GM23248 (cell line): ENCODE measurements around the gene GPR135. TPM values are rescaled to one million over a fixed set of nuclear protein-coding genes. Genes with fewer than 3 reads are reported as not detected.

Experiments
- DNase-seq: peaks from one replicate; pipeline ENCODE4 v3.0.0-alpha.2; 2015
- H2AFZ ChIP-seq: fragments of 200-600 bp; sonication (generic); 2 replicates; pipeline ENCODE4 v1.6.1; 2016; ENCODE audit warnings: antibody characterized with exemption
- H3F3A ChIP-seq: fragments of 200-600 bp; sonication (generic); 2 replicates; pipeline ENCODE4 v1.6.1; 2016; ENCODE audit warnings: mild to moderate bottlenecking, antibody characterized with exemption, mixed run types; ENCODE audit not compliant: insufficient read depth
- H3K27ac ChIP-seq: fragments of 200-600 bp; sonication (generic); 2 replicates; pipeline ENCODE4 v1.5.1; 2016; ENCODE audit warnings: mild to moderate bottlenecking
- H3K27me3 ChIP-seq: fragments of 200-600 bp; sonication (generic); replicated peaks from 2 replicates; pipeline ENCODE4 v1.6.1; 2016; ENCODE audit warnings: mild to moderate bottlenecking; ENCODE audit not compliant: insufficient read depth
- H3K36me3 ChIP-seq: fragments of 200-600 bp; sonication (generic); 2 replicates; pipeline ENCODE4 v1.6.1; 2016; ENCODE audit warnings: low read depth, mild to moderate bottlenecking
- H3K4me1 ChIP-seq: fragments of 200-600 bp; sonication (generic); 2 replicates; pipeline ENCODE4 v1.6.1; 2016; ENCODE audit warnings: mild to moderate bottlenecking; ENCODE audit not compliant: insufficient read depth
- H3K4me2 ChIP-seq: fragments of 200-600 bp; sonication (generic); one replicate; pipeline ENCODE4 v1.6.1; 2016; ENCODE audit warnings: mild to moderate bottlenecking; ENCODE audit not compliant: unreplicated experiment
- H3K4me3 ChIP-seq: fragments of 200-600 bp; sonication (generic); 2 replicates; pipeline ENCODE4 v1.5.1; 2016; ENCODE audit warnings: mild to moderate bottlenecking
- H3K79me2 ChIP-seq: fragments of 200-600 bp; sonication (generic); 2 replicates; pipeline ENCODE4 v1.6.1; 2016; ENCODE audit warnings: mild to moderate bottlenecking; ENCODE audit not compliant: insufficient read depth
- H3K9ac ChIP-seq: fragments of 200-600 bp; sonication (generic); 2 replicates; pipeline ENCODE4 v1.6.1; 2016; ENCODE audit warnings: mild to moderate bottlenecking
- H3K9me2 ChIP-seq: fragments of 200-600 bp; sonication (generic); 2 replicates; pipeline ENCODE4 v1.6.1; 2016; ENCODE audit warnings: mixed run types, mild to moderate bottlenecking, moderate library complexity; ENCODE audit not compliant: insufficient read depth
- H3K9me3 ChIP-seq: fragments of 200-600 bp; sonication (generic); one replicate; pipeline ENCODE4 v1.6.1; 2017; ENCODE audit warnings: low read depth
- H4K20me1 ChIP-seq: fragments of 200-600 bp; sonication (generic); 2 replicates; pipeline ENCODE4 v1.6.0; 2016; ENCODE audit not compliant: insufficient read depth
- EZH2 ChIP-seq: fragments of 200-600 bp; sonication (generic); IDR thresholded peaks from 2 replicates; pipeline ENCODE4 v1.6.1; 2018; ENCODE audit warnings: antibody characterized with exemption, mild to moderate bottlenecking; ENCODE audit not compliant: insufficient read depth, poor library complexity, severe bottlenecking
- EZH2phosphoT487 ChIP-seq: fragments of 200-600 bp; sonication (generic); IDR thresholded peaks from 2 replicates; pipeline ENCODE4 v1.6.1; 2018; ENCODE audit warnings: antibody characterized with exemption, moderate library complexity, mild to moderate bottlenecking, low read depth; ENCODE audit not compliant: insufficient read depth
- WGBS, 2 experiments: methylation state at CpG; one replicate each; pipeline ENCODE4 v1.1.6; 2015 to 2017; ENCODE audit warnings: low lambda C conversion rate in 2 of 2, low coverage in 1 of 2; ENCODE audit errors: missing lambda C conversion rate in 2 of 2; 5-methylcytosine and 5-hydroxymethylcytosine counted together
- in situ Hi-C: fragments of 300-500 bp; cut with MboI; formaldehyde crosslinking; loops from 2 replicates; pipeline ENCODE4 v1.15.0; 2020
- polyA plus RNA-seq: library from polyadenylated mRNA; unstranded; fragments of >200 nt; fragmentation: Nextera tagmentation; extraction: Ambion mirVana; gene quantifications from 2 replicates; pipeline ENCODE4 v1.2.1, GENCODE V29; 2016
- total RNA-seq: library from RNA; depleted of rRNA; stranded (reverse); fragments of >200 nt; shearing (Covaris generic); gene quantifications from 2 replicates; pipeline ENCODE4 v1.2.3, GENCODE V29; 2014

Gene GPR135
- total and polyA plus RNA-seq, 2 experiments from 2014 or later = 1.5 to 2.6 TPM

GRCh38 chr14:59509101-59509500 is 43.9 kb upstream of the GPR135 start:
- no peaks in the 10 kb centered on the region for H3K9me2 ChIP-seq
- no peaks in the 10 kb centered on the region for H3K79me2 ChIP-seq
- no peak for DNase-seq
- H2AFZ ChIP-seq = no peak overlapping the region
- in situ Hi-C loops = no loop called here
- H3K36me3 ChIP-seq = peaks cover 9% of the 10 kb centered on the region; the same call in 1 of the 2 replicates
- no peak overlapping the region for H3K27ac ChIP-seq
- TF ChIP-seq EZH2phosphoT487 (no peak), EZH2 (no peak)
- no peak overlapping the region for H3K9ac ChIP-seq
- 52 to 54% methylated on average over 3 of the region's 3 CpGs for WGBS, 2 experiments
- H3K4me2 ChIP-seq = no peak overlapping the region
- no peaks in the 10 kb centered on the region for H4K20me1 ChIP-seq
- H3K27me3 ChIP-seq = no peaks in the 10 kb centered on the region
- H3K4me3 ChIP-seq = no peak overlapping the region
- H3K4me1 ChIP-seq = no peaks in the 10 kb centered on the region
- H3K9me3 ChIP-seq = no peaks in the 10 kb centered on the region
- 0 out of 2 replicates have a peak, but pooled peaks cover 6% of the 10 kb centered on the region for H3F3A ChIP-seq

GRCh38 chr14:59507752-59508103 is 42.5 kb upstream of the GPR135 start:
- Histone ChIP-seq H3K4me2 (no peak overlapping the region), H3K4me3 (no peak overlapping the region), H3K27me3 (no peaks in the 10 kb centered on the region), H4K20me1 (no peaks in the 10 kb centered on the region), H2AFZ (no peak overlapping the region), H3K27ac (no peak overlapping the region), H3K9me2 (no peaks in the 10 kb centered on the region), H3K9me3 (no peaks in the 10 kb centered on the region), H3K36me3 (peaks cover 20% of the 10 kb centered on the region; the same call in 1 of the 2 replicates), H3K79me2 (no peaks in the 10 kb centered on the region), H3K4me1 (no peaks in the 10 kb centered on the region), H3K9ac (no peak overlapping the region), H3F3A (0 out of 2 replicates have a peak, but pooled peaks cover 6% of the 10 kb centered on the region)
- TF ChIP-seq EZH2 = no peak
- no peak for TF ChIP-seq EZH2phosphoT487
- WGBS, 2 experiments = 81 to 90% methylated on average over 3 of the region's 3 CpGs
- no peak for DNase-seq
- in situ Hi-C loops = no loop called here

- no peak overlapping the region for H2AFZ ChIP-seq
- DNase-seq = peak; percentile 58
- in situ Hi-C loops = no loop called here
Observed at GRCh38 chr14:59507063-59507751, 42.0 kb upstream of the GPR135 start.

GRCh38 chr14:59503256-59503655 is 38.1 kb upstream of the GPR135 start:
- H2AFZ ChIP-seq = no peak overlapping the region
- no peaks in the 10 kb centered on the region for H4K20me1 ChIP-seq
- in situ Hi-C loops = no loop called here
- H3K9me2 ChIP-seq = no peaks in the 10 kb centered on the region
- H3K27ac ChIP-seq = no peak overlapping the region
- TF ChIP-seq EZH2phosphoT487 (no peak), EZH2 (no peak)
- WGBS, 2 experiments = 82 to 92% methylated on average over 4 of the region's 4 CpGs
- H3K9ac ChIP-seq = no peak overlapping the region
- H3F3A ChIP-seq = 0 out of 2 replicates have a peak, but pooled peaks cover 6% of the 10 kb centered on the region
- H3K9me3 ChIP-seq = no peaks in the 10 kb centered on the region
- no peak overlapping the region for H3K4me3 ChIP-seq
- 0 out of 2 replicates have a peak, but pooled peaks cover 16% of the 10 kb centered on the region for H3K79me2 ChIP-seq
- H3K4me2 ChIP-seq = no peak overlapping the region
- H3K4me1 ChIP-seq = no peaks in the 10 kb centered on the region
- DNase-seq = no peak
- H3K27me3 ChIP-seq = no peaks in the 10 kb centered on the region
- H3K36me3 ChIP-seq = peaks cover 48% of the 10 kb centered on the region

More at GRCh38 chr14:59507063-59507751, 42.0 kb upstream of the GPR135 start:
- Histone ChIP-seq H3K9me2 (no peaks in the 10 kb centered on the region), H3K4me3 (no peak overlapping the region), H3K9ac (no peak overlapping the region), H3K4me1 (no peaks in the 10 kb centered on the region), H3K79me2 (no peaks in the 10 kb centered on the region), H3K4me2 (no peak overlapping the region), H3K36me3 (peaks cover 20% of the 10 kb centered on the region; the same call in 1 of the 2 replicates), H4K20me1 (no peaks in the 10 kb centered on the region), H3K9me3 (no peaks in the 10 kb centered on the region), H3K27ac (no peak overlapping the region), H3F3A (0 out of 2 replicates have a peak, but pooled peaks cover 6% of the 10 kb centered on the region), H3K27me3 (no peaks in the 10 kb centered on the region)
- TF ChIP-seq EZH2phosphoT487 (no peak), EZH2 (no peak)
